IPS DF 4.7 (cell line): ENCODE data around the gene PDE11A.
"Not testable (repeated sequence)": the region's sequence is repeated elsewhere in the genome, so short reads cannot be mapped to it uniquely, and the experiment has no call there.

Experiments used
- DNase-seq: peaks from one replicate; pipeline ENCODE4 v3.0.0-alpha.2; 2013; ENCODE audit warnings: low spot score; ENCODE audit errors: extremely low read depth

The PDE11A gene

DNA sequence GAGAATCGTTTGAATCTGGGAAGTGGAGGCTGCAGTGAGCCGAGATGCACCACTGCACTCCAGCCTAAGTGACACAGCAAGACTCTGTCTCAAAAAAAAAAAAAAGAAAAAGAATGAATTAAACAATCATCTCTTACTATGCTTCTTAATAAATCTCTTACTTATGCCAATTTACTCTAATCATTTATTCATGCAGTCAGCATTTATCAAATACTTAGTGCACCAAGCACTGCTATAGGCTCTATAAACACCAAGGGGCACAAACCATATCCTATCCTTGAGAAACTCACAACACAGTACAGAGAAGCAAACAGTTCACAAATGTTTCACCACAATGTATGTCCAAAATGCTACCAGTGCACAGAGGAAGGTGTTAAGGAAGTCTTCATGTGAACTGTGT lies 189.4 kb downstream of the PDE11A start:
- DNase-seq, result no peak

DNA sequence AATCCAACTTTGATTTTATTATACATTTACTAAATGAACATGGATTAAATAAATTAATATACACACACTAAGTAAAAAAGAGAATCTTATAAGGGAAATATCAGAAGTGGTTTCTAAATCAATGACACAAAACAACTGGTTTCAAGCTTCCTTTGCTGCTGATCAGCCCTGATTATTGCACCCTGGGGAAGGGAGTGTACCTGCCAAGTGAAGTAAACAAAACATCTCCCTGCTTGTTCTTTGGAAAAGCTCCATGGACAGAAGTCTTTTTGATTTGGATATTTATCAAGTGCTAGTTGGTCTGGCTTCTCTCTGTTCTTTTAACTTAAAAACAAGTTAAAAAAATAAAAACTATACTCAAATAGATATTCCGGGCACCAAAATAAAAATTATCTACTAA lies 190.1 kb downstream of the PDE11A start:
- DNase-seq, result no peak

GRCh38 chr2:177881921-177882320 lies 190.7 kb downstream of the PDE11A start:
- DNase-seq, result no peak

- DNase-seq, result no peak
Observed at GRCh38 chr2:177881008-177881747, 191.4 kb downstream of the PDE11A start.

DNA sequence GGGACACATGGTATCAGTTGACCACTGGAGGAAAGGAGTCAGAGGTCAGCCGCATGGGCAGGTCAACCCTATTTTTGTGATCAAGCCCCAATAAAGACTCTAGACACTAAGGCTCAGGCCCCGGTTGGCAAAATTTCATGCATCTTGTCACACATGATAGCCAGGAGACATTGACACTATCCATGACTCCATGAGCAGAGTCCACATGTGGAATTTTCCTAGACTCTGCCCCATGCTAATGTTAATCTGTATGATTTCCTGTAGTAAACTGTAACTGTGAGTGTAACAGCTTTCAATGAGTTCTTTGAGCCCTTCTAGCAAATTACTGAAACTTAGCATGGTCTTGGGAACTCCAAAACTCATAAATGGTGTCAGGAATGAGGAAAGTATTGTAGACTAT lies 192.3 kb downstream of the PDE11A start:
- no peak for DNase-seq

- DNase-seq, result no peak
Observed at GRCh38 chr2:177876950-177877349, 195.6 kb downstream of the PDE11A start.

DNA sequence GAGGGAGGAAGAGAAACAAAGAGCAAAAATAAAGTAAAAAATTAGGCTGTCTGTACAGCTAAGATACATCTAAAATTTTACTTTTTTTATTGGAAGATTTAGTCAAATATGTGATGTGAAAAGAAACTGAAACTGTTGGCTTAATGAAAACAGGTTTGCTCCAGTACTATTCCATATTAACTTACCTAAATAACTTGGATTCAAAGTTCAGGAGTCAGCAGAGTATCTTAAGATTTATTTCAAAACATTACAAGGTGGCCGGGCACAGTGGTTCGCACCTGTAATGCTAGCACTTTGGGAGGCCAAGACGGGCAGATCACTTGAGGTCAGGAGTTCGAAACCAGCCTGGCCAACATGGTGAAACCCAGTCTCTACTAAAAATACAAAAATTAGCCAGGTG lies 197.9 kb downstream of the PDE11A start:
- DNase-seq, result no peak

- DNase-seq, result no peak
Observed at GRCh38 chr2:177873915-177874314, 198.7 kb downstream of the PDE11A start.

DNA sequence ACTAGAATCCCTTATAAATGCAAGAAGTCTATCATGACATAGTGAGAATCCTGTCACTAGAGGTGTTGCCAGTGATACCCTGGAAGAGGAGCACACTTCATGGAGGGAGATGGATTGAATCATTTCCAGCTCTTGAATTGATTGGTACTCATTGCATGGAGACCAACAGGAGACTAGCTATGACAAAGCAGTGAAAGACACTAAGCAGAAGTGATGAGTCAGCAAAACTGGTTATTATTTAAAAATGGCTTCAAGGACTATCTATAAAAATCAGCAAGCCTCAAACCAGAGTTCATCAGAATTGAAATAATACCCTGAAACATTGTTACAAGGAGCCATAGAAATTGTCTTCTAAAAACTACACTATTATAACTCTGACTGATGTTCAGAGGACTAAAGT lies 200.3 kb downstream of the PDE11A start:
- no peak for DNase-seq

- no peak for DNase-seq
Observed at GRCh38 chr2:177869912-177870311, 202.7 kb downstream of the PDE11A start.

GRCh38 chr2:177869209-177869608 lies 203.4 kb downstream of the PDE11A start:
- DNase-seq, result no peak

DNA sequence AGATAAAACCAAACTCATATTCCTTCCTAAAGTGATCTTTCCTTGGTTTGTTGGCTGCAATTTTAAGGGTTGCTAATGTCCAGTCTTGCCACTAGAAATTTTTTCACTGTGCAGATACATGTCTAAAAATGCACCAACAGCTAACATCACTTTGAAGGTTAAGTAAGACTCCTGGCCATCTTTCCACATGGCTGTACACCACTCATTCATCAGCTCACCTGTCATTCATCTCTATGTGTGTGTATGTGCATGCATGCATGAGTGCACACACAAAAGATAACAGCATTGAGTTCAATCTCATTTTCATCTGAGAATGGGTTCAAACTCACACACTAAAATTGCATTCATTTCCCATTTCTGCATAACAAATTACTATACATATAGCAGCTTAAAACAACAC lies 203.8 kb downstream of the PDE11A start:
- no peak for DNase-seq

- no peak for DNase-seq
Observed at GRCh38 chr2:177857538-177857937, 215.0 kb downstream of the PDE11A start.

DNA sequence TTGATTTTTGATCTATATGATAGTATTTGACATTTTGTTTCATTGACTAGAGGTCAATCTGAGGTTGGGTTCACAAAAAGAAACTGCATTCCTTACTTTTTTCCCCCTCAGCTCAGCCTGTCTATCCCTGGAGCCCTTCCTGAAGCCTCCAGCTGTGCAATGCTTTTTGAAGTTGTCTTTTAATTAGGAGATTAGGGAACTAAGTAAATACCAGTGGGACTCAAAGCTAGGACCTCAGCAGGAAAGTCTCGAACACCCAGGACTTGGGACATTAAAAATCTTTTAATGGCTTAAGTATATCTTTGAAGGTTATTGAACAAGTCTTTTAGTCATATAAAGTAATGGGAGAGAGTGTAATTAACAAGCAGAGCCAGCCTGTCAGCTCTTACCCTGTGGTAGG lies 220.2 kb downstream of the PDE11A start:
- no peak for DNase-seq

- no peak for DNase-seq
Observed at GRCh38 chr2:177843188-177843587, 229.4 kb downstream of the PDE11A start.

DNA sequence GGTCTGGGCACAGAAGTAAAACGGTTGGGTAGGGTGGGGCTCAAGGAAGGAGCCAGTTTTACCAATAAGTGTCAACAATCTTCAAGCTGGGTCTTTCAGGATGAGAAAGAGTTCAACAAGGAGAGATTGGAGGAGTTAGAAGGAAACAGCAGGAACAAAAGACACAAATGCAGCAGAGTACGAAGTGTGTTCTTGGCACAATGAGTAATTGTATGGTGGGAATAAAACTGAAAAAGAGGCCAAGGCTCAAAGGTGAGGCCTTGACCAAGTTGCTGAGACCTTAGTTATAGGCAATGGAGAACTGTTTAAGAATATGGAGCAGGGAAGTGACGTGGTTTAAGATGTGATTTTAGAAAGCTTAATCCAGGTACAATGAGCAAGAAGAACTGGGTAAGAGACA lies 230.3 kb downstream of the PDE11A start:
- DNase-seq, result no peak

GRCh38 chr2:177835418-177836204 lies 237.0 kb downstream of the PDE11A start:
- DNase-seq, result not testable (repeated sequence)

GRCh38 chr2:177832611-177833433 lies 239.8 kb downstream of the PDE11A start:
- no peak for DNase-seq

DNA sequence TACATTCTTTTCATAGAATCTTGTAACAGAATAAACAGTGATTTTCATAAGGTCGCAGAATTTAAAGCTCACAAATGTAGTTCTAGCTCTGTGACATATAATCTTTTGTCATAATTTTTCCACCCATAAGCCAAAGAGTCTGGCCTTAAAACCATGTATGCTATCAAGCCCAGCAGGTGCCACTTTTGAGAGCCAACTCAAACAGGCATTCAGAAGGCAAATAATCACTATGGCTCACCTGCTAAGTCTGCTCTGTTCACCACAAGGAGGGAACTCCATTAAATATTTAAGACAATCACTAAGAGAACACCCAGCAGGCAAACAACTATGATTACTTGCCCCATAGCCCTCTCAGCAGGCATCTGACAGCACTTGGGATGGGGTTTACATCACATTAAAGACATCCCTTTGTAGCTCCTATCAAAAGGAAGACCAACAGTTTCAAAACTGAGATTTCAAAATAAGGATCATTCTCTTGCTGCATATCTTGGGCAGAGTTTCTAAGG lies 241.6 kb downstream of the PDE11A start:
- no peak for DNase-seq

DNA sequence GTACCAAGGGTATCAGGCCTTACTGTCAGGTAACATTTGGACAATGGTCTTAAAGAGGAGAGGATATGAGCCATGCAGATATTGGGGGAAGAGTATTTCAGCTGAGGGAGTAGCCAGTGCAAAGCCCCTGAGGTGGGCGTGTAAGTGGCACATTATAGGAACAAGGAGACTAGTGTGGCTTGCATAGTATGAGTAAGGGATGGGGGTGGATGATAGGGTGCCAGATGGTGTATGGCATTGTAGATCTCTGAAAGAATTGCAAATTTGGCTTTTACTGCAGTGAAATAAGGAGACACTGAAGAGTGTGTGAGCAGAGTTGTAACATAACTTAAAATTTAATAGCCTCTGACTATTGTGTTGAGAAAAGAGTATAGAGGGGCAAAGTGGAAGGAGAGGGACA lies 244.0 kb downstream of the PDE11A start:
- DNase-seq, result no peak

DNA sequence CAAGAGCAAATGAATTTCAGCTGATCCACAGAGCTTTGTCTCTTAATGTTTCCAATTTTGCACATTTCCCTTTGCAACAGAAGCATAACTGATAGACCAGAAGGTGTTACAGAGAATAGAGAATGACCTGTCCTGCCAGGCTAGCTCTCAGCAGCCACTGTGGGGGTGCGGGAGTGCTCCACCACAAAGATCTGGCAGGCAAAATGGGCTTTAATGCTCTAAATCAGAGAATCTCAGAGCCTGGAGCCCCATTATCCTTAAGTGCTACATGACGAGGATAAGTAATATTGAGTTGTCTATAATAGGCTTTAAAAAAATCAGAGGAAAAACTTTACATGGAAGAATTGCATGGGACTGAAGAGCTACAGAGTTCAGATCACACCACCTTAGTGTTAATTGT lies 245.7 kb downstream of the PDE11A start:
- DNase-seq, result no peak

DNA sequence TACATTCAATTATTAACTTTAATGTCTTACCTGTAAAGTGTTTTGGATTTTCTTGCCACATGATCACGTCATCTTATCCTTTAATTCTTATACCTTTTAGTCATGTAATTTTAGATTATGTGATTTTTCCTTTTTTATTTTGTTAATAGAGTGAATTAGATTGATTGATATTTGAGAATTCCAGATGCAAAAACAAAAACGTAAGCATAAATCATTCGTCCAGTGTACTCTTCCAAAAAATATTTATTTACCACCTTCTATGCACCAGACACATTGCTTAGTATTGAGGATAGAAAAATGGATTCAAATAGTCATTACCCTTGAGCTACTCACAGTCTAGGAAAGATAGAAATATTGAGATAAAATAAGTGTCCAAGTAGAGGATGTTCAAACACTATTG lies 249.6 kb downstream of the PDE11A start:
- DNase-seq, result no peak
